Stimulated activated CD8-positive, alpha-beta memory T cell treated with anti-CD3 and anti-CD28 coated beads, Interleukin-12 subunit alpha, Interleukin-12 subunit beta, amount 100 ng/mL, for 1 hour (primary cell): ENCODE results near the gene MS4A10.

Source experiments
- DNase-seq: peaks from one replicate; pipeline ENCODE4 v3.0.0-alpha.2; 2020; ENCODE audit warnings: low read depth

Gene MS4A10

GRCh38 chr11:60766547-60766946, 18.6 kb upstream of the MS4A10 start:
- DNase-seq = no peak

GRCh38 chr11:60767388-60767811, 17.7 kb upstream of the MS4A10 start:
- DNase-seq = no peak

- DNase-seq = no peak
Observed at GRCh38 chr11:60768202-60768601, 16.9 kb upstream of the MS4A10 start.

- DNase-seq = no peak
Observed at GRCh38 chr11:60769273-60769672, 15.9 kb upstream of the MS4A10 start.

GRCh38 chr11:60769811-60770210, 15.3 kb upstream of the MS4A10 start:
- no peak for DNase-seq

GRCh38 chr11:60771146-60771545, 14.0 kb upstream of the MS4A10 start:
- DNase-seq = no peak

GRCh38 chr11:60771879-60772525, 13.1 kb upstream of the MS4A10 start:
- no peak for DNase-seq

- no peak for DNase-seq
Observed at GRCh38 chr11:60772666-60773065, 12.5 kb upstream of the MS4A10 start.

- DNase-seq = no peak
Observed at GRCh38 chr11:60774726-60775125, 10.4 kb upstream of the MS4A10 start.

- DNase-seq = peak; percentile 69
Observed at GRCh38 chr11:60775420-60775961, 9.6 kb upstream of the MS4A10 start.

GRCh38 chr11:60776167-60776566, 9.0 kb upstream of the MS4A10 start:
- no peak for DNase-seq

- DNase-seq = no peak
Observed at GRCh38 chr11:60777106-60777505, 8.0 kb upstream of the MS4A10 start.

- no peak for DNase-seq
Observed at GRCh38 chr11:60777572-60777971, 7.6 kb upstream of the MS4A10 start.

GRCh38 chr11:60780065-60780464, 5.1 kb upstream of the MS4A10 start:
- DNase-seq = no peak

GRCh38 chr11:60780774-60781173, 4.4 kb upstream of the MS4A10 start:
- no peak for DNase-seq

GRCh38 chr11:60781286-60781980, 3.7 kb upstream of the MS4A10 start:
- DNase-seq = no peak

GRCh38 chr11:60781981-60782316, 3.2 kb upstream of the MS4A10 start:
- DNase-seq = no peak

GRCh38 chr11:60782393-60783140, 2.6 kb upstream of the MS4A10 start:
- no peak for DNase-seq

- DNase-seq = no peak
Observed at GRCh38 chr11:60783141-60783484, 2.0 kb upstream of the MS4A10 start.

- DNase-seq = no peak
Observed at GRCh38 chr11:60783911-60784310, 1.2 kb upstream of the MS4A10 start.

- DNase-seq = no peak
Observed at GRCh38 chr11:60785806-60786361, 751 bp downstream of the MS4A10 start.

- DNase-seq = no peak
Observed at GRCh38 chr11:60786811-60787567, 1.9 kb downstream of the MS4A10 start.
